ENCODE measurements around the gene LINGO3. TPM values are rescaled to one million over a fixed set of nuclear protein-coding genes. Genes with fewer than 3 reads are reported as not detected.

The LINGO3 gene
- polyA plus RNA-seq, 1 donor (not counting 4 experiments of a cell fraction or from before 2014, with no cell fraction given), result not detected

- no peak for FAIRE-seq
- Histone ChIP-seq H3K4me3 (ENCODE audit: control insufficient read depth in 2 of 3, extremely low read depth in 1 of 3, insufficient read depth in 2 of 3, low read depth in 1 of 3, low read length in 3 of 3) (no peak overlapping the region), H3K9ac (ENCODE audit: control insufficient read depth, extremely low read depth, insufficient read depth, low read length) (no peak overlapping the region), H3K27ac (ENCODE audit: control insufficient read depth, insufficient read depth, low read length) (no peak overlapping the region), H3K9me3 (ENCODE audit: control insufficient read depth, low read depth, low read length) (no peaks in the 10 kb centered on the region), H4K20me1 (ENCODE audit: control insufficient read depth, extremely low read depth, insufficient read depth, low read length) (peaks cover 8% of the 10 kb centered on the region), H2AFZ (ENCODE audit: control insufficient read depth, low read length) (no peak overlapping the region), H3K4me2 (ENCODE audit: control insufficient read depth, extremely low read depth, insufficient read depth, low read depth, low read length) (no peak overlapping the region), H3K79me2 (ENCODE audit: control insufficient read depth, insufficient read depth, low read length) (peaks cover 42% of the 10 kb centered on the region), H3K4me1 (ENCODE audit: control insufficient read depth, extremely low read depth, insufficient read depth, low read length) (no peaks in the 10 kb centered on the region), H3K9me1 (ENCODE audit: control insufficient read depth, extremely low read depth, insufficient read depth, low read length) (peaks cover 3% of the 10 kb centered on the region), H3K27me3 (ENCODE audit: control insufficient read depth, extremely low read depth, insufficient read depth, low read length) (no peaks in the 10 kb centered on the region), H3K36me3 (ENCODE audit: control insufficient read depth in 2 of 2, extremely low read depth in 1 of 2, insufficient read depth in 2 of 2, low read length in 2 of 2) (peaks cover 0 to 3% of the 10 kb centered on the region in 2 experiments)
- dilution Hi-C loops (cut with MboI; ENCODE audit: extremely low pct_ligation_motif_present, low sequenced_read_pairs), result no loop called here
- TF ChIP-seq EZH2 (IDR thresholded peaks at IDR 0.05; ENCODE audit: low read length) (no peak), CTCF (optimal IDR thresholded peaks at IDR 0.05 in 1 of 3, IDR thresholded peaks at IDR 0.05 in 1 of 3, conservative IDR thresholded peaks at IDR 0.05 in 1 of 3; ENCODE audit: extremely low read depth in 1 of 3, insufficient read depth in 2 of 3, low read length in 3 of 3) (no peak)
- DNase-seq (ENCODE audit: low read depth, low spot score), result no peak
These were observed 27.3 kb upstream of the LINGO3 start for GRCh38 chr19:2334986-2335846.

- TF ChIP-seq CTCF (optimal IDR thresholded peaks at IDR 0.05 in 1 of 3, IDR thresholded peaks at IDR 0.05 in 1 of 3, conservative IDR thresholded peaks at IDR 0.05 in 1 of 3; ENCODE audit: extremely low read depth in 1 of 3, insufficient read depth in 2 of 3, low read length in 3 of 3), result no peak
- no peak for TF ChIP-seq EZH2 (IDR thresholded peaks at IDR 0.05; ENCODE audit: low read length)
- FAIRE-seq (no peak), DNase-seq (ENCODE audit: low read depth, low spot score) (no peak)
- H2AFZ ChIP-seq (ENCODE audit: control insufficient read depth, low read length), result no peak overlapping the region
- no peak overlapping the region for H3K4me2 ChIP-seq (ENCODE audit: control insufficient read depth, extremely low read depth, insufficient read depth, low read depth, low read length)
- peaks cover 3% of the 10 kb centered on the region for H3K9me1 ChIP-seq (ENCODE audit: control insufficient read depth, extremely low read depth, insufficient read depth, low read length)
- H3K79me2 ChIP-seq (ENCODE audit: control insufficient read depth, insufficient read depth, low read length), result peaks cover 46% of the 10 kb centered on the region
- H3K4me3 ChIP-seq (ENCODE audit: control insufficient read depth in 2 of 3, extremely low read depth in 1 of 3, insufficient read depth in 2 of 3, low read depth in 1 of 3, low read length in 3 of 3), result no peak overlapping the region
- H3K9ac ChIP-seq (ENCODE audit: control insufficient read depth, extremely low read depth, insufficient read depth, low read length), result no peak overlapping the region
- H3K9me3 ChIP-seq (ENCODE audit: control insufficient read depth, low read depth, low read length), result no peaks in the 10 kb centered on the region
- no peak overlapping the region for H3K27ac ChIP-seq (ENCODE audit: control insufficient read depth, insufficient read depth, low read length)
- dilution Hi-C loops (cut with MboI; ENCODE audit: extremely low pct_ligation_motif_present, low sequenced_read_pairs), result no loop called here
- peaks cover 2% of the 10 kb centered on the region for H3K4me1 ChIP-seq (ENCODE audit: control insufficient read depth, extremely low read depth, insufficient read depth, low read length)
- H4K20me1 ChIP-seq (ENCODE audit: control insufficient read depth, extremely low read depth, insufficient read depth, low read length), result peaks cover 8% of the 10 kb centered on the region
- peaks cover 0 to 3% of the 10 kb centered on the region in 2 experiments for H3K36me3 ChIP-seq (ENCODE audit: control insufficient read depth in 2 of 2, extremely low read depth in 1 of 2, insufficient read depth in 2 of 2, low read length in 2 of 2)
- H3K27me3 ChIP-seq (ENCODE audit: control insufficient read depth, extremely low read depth, insufficient read depth, low read length), result no peaks in the 10 kb centered on the region
These were observed 26.5 kb upstream of the LINGO3 start for GRCh38 chr19:2334426-2334825.

Measured in keratinocyte (primary cell).